Measurements from ENCODE around the gene ARHGAP4.

Gene ARHGAP4

DNA sequence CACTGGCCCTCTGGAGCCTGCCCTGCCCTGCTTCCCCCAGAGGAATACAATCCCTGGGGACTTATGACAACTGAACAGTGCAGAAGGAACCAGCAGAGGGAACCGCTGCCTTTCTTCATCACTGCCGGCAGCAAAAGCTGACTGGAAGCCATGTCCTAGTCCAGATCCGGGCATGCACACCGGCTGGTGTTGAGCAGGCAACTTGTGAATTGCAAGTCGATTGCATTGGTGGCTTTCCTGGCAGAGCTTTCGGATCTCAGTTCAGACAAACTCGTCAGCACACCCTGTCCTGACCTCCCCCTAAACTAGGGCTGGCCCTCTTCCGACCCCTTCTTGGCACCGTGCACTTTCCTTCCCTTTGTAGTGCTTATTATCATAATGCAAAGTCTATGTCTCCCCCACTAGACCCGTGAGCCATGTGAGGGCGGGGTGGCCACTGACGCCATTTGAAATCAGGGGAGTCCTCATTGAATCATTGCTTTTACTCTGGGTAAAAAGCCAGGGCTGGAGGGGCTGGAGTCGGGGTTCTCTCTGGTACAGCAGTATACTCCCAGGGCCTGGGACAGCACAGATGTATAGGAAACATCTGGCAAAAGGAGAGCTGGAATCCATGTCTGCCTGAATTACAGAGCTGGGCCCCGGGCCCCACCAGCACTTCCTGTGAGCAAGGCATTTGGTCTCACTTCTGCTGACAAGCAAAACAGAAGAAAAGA is 1.8 kb downstream of the ARHGAP4 start:
- DNase-seq = peak; percentile 33

DNA sequence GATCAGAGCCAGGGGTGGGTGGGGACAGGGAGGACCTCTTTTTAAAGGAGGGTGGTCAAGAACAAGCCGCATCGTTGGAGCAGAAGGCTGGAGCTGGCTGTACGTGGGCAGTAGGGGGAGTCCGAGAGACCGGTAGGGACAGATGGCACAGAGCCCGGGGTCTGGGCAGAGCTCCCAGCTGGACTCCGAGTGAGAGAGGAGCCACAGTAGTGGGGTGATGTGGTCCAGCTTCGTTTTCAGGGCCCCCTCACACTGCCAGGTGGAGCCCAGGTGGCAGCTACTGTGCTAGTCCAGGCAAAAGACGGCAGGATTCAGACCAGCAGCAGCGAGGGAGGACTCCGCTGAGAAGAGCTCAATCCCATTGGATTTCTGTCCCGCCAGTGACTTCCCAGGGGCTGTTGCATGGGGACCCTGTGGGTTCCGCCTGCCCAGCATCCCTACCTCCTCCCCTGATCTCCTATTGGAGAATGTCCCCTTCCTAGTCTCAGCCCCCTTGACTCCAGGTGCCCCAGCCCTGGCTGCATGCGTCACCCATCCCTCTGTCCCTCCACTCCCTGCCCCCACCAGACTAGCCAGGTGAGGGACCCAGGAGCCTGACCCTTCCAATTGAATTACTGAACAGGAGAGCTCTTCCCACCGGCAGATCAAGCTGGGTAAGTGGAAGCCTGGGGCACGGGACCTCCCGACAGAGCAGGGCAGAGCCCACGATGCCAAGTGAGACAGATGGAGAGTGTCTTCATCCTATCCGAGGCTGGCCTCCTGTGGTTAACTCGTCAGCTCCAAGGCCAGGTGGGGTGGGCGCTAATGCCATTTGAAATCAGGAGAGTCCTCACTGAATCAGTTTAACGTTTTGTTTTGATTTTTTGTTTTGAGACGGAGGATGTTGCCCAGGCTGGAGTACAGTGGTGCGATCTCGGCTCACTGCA is 2.9 kb downstream of the ARHGAP4 start:
- DNase-seq = no peak

DNA sequence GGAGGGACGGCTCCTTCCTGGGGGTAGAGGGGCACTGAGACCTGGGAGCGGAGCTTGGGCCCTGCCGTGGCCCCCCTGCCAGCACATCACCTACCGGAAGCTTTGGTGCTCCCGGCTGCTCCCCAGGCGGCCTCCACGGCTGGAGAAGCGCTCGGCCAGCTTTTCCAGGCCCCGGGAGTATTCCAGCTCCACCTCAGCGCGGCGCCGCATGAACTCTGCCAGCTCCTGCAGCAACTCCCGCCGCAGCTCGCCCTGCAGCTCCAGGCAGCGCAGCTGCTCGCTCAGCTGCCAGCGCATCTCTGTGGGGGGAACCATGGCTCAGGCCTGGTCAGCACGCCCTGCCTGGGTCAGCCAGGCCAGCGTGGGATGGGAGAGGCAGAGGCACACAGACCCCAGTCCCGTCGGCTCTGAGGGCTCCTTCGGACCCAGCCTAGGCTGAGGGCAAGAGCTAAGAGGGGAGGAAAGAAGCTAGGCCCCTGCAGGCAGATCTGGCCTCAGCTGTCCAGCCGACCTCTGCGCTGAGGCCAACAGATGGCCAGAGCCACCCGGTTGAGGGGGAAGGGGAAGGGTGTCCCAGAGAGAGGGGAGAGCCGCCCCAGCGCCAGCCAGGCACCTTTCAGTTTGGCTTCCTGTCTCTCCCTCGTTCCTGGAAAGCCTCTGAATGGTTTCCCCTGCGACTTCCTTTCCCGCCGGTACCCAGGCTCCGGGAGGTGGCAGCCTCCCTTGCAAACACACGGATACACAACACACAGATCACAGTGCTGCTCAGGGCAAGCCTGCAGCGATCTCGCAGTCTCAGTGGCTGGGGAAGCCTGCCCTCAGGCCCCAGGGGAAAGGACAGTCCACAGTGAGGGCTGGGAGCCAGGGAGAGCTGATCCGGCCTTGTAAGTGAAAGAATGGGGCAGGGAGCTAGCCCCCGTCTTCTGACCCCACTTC is 4.3 kb downstream of the ARHGAP4 start:
- no peak for DNase-seq

DNA sequence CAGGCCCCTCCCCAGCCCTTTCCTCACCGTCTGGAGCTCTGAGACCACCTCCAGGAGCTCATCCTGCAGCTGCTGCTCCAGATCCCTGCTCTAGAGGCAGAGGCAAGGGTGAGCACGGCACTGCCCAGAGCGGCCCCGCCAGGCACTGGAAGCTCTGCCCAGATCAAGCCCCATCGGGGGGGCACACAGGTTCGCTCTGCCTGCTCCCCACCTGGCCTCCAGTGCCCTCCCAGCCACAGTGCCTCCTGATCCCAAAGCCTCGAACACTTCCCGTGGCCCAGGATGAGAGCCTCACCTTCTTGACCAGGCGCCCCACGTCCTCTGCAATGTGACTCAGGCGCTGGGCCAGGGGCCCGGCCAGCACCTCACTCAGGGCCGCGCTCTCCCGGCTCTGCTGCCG is 5.0 kb downstream of the ARHGAP4 start:
- no peak for DNase-seq

DNA sequence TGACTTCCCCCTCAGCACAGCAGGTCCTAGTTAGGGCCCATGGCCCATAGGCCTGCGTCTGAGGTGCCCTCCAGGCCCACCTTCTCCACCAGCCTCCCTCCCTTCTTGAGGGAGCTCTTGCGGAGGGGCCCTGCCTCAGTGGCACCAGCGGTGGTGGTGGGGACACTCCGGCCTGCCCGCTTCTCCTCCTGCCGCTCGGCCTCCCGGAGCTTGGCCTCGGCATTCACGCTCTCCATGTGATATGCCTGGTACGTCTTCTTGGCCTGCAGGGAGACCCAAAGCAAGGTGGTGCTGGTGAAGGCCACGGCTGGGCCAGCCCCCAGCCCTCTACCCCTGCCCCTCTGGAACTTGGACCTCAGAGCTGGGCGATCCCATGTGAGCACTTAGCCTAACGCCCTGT is 5.5 kb downstream of the ARHGAP4 start:
- no peak for DNase-seq

DNA sequence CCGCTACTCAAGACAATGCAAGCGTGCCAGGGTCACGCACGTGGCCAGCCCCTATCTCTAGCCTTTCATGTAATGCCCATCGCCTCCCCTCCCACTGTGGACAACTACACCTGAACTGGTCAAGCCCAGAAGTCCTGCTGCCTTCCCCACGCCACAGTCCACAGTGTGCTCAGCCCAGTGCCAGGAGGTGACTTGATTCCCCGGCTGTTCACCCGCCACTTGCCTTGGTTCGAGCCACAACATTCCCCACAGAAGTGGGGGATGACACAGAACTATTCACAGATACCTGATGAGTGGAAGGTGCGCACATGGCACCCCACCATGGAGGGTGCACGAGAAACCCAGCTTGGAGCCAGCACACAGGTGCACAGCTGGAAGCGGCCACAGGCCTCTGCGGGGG is 6.8 kb downstream of the ARHGAP4 start:
- DNase-seq = no peak

DNA sequence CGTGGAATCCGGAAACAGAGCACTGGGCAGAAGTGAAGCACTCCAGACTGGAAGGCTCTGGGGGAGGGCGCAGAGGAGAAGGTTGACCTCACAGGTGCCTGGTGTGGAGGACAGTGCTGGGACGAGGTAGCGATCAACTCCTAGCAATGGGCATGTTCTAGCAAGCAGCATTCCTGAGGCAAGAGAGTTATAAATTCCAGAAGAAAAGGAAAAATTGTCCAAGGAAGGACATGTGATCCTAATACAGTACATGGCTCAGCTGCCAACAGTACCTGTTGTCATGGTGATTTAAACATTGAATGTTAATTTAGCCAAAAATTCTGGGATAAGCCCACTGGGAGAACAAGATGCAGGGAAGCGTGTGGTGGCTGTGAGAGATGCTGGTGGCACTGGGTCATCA is 8.2 kb downstream of the ARHGAP4 start:
- no peak for DNase-seq

DNA sequence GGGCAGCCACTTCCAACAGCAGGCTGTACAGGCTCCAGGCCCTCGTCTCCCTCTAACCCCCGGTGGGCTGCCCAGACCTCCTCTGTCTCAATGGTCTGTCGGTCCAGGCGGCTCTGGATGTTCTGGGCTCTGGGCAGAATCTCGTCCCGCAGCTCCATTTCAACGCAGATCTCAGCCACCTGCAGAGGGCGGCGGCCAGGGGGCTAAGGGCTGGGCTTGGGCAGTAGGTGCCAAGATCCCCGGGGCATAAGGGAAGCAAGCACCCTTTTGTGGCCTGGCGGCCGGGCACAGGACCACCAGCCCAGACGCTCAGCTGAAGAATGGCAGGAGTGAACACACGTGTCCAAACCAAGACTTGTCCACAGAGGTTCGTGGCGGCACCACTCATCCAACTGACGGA is 12.4 kb downstream of the ARHGAP4 start:
- no peak for DNase-seq

DNA sequence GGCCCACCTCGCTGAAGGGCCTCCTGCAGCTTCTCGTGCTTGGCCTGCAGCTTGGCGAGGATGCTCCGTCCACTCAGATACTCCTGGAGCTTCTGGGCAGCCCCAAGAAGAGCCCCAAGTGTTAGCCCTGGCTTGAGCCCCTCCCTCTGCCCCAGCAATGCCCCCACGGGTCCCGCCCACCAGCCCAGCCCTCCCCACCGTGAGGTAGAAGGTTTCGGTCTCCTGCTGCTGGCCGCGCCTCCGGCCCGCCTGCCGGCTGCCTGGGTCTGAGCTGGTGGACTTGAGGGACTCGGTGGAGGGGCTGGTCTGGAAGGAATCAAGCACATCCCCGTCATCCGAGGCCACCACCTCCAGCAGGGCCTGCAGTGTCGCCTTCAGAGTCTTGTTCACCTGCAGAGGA is 12.9 kb downstream of the ARHGAP4 start:
- no peak for DNase-seq

DNA sequence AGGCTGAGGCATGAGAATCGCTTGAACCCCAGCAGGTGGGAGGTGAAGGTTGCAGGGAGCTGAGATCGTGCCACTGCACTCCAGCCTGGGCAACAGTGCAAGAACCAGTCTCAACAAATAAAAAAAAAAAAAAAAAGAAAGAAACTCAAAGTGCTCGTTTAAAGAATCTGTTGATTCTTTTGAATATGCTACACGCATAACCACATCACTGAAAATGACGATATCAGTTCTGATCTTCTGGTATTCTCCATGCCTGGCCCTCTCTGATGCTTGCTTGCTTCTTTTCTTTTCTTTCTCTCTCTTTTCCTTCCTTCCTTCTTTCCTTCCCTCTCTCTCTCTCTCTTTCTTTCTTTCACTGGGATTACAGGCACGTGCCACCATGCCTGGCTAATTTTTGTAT is 14.3 kb downstream of the ARHGAP4 start:
- no peak for DNase-seq

DNA sequence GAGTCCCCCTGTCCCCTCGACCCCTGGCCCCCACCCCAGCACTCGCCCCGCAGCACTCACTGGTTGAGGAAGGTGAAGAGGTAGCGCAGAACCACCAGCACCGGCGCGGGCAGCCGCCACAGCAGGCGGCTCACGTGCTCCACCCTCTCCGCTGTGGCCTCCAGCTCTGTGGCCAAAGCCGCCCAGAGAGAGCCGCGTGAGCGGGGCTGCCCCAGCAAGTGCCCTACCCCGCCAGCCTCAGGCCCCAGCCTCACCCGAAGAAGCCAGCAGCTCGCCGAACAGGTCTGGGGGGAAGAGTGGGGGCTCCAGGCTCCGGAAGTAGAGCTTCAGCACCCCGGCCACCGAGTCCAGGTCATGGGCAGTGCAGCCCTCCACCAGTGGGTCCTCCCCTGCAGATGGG is 15.6 kb downstream of the ARHGAP4 start:
- no peak for DNase-seq

DNA sequence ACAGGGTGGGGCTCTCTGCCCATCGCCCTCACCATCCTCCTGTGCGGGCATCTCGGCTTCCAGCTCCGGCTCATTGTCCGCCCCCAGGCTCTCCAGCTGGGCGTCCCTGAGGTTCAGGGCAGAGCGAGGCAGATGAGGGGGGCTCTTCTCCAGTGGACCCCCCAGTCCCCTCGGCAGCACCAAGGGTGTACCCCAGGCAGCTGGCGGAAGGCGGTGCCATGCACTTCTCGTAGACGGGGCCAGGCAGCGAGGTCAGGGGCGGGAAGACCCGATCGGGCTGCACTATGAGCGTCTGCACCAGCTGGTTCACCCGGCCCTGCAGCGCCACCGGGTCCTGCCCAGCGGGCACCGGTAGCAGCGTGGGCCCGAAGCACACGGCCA is 16.1 kb downstream of the ARHGAP4 start:
- no peak for DNase-seq

DNA sequence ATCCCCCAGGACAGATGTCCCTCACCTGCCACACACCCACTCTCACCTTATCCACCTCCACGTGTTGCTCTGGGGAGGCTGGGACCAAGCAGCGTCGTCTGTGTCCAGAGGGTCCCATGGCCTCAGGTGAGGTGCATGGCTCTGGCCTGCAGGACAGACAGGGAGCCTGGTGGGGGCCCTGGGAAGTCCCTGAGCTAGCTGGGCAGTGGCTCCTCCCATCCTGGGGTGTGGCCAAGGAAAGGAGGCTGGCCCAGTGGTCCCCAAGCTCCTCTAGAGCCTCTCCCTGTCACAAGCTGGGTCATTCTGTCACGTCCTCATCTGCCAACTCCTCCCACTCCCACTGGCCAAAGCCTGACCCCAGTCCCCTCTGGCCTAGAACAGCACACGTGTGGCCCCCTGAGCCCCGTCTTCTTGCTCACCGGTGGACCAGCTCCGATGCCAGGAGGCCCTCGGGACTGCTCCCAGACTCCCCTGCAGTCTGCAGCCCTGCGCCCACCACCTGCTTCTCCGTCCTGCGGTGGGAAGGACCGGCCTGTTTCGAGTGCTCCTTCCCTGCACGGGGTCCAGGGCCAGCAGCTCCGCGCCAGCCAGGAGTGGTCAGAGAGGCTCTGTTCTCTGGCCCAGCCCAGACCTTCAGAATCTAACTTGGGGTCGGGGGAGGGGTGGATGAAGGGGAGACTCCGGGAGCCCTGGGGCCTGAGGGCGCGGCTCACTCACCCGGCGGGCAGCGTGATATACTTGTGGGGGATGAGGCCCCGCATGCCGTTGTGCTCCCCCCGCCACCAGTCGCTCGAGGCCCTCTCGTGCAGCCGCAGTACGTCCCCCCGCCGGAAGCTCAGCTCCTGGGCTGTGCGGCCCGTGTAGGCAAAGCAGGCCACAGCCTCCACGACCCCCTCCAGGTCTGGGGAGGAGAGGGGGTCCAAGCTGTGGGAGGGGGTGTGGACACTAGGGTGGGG is 16.8 kb downstream of the ARHGAP4 start:
- DNase-seq = no peak

DNA sequence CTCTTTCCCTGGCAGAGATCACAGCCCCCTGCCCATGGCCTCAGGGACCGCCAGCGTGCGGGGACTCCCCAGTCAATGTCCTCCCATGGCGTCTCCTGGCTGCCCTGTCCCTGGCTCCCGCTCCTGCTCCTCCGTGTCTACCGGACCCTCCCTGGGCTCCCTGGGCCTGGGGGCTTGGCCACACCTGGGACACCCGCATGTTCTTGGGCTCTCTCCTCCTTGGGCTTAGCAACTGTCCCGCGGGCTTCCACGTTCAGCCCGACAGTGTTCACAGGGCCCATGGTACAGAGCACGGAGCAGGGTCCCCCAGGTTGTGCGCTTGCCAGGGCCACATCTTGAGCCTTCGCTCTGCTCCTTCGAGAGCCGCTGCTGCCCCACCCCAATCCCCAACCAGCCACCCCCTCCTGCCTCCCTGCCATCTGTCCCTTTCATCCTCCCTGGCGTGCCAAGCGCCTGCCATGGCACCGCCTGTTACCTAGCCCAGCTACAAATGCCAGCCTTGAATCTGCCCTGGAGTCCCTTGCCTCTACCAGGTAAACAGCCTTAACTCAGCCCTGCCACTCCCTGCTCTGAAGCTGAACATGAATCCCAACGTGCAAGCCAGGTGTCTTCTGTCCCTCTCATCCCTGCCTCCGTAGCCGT is 17.7 kb downstream of the ARHGAP4 start:
- no peak for DNase-seq

DNA sequence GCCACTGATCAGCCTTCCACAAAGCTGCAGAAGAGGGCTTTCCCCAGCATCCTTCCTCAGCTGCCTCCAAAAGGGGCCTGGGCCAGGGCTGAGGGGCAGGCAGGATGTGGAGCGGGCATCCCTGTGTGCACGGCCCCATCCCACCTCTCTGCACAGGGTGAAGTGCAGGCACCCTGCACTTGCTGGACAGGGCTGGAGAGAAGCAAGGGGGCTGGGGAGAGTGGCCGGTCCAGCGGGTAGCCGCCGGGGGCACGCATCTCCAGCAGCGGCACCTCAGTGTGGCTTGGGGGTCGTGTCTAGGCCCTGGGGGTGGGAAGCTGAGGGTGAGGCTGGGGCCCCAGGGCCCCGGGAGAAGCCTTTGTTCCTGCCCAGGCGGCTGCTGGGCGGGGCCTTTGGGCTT is 18.6 kb downstream of the ARHGAP4 start:
- DNase-seq = no peak

DNA sequence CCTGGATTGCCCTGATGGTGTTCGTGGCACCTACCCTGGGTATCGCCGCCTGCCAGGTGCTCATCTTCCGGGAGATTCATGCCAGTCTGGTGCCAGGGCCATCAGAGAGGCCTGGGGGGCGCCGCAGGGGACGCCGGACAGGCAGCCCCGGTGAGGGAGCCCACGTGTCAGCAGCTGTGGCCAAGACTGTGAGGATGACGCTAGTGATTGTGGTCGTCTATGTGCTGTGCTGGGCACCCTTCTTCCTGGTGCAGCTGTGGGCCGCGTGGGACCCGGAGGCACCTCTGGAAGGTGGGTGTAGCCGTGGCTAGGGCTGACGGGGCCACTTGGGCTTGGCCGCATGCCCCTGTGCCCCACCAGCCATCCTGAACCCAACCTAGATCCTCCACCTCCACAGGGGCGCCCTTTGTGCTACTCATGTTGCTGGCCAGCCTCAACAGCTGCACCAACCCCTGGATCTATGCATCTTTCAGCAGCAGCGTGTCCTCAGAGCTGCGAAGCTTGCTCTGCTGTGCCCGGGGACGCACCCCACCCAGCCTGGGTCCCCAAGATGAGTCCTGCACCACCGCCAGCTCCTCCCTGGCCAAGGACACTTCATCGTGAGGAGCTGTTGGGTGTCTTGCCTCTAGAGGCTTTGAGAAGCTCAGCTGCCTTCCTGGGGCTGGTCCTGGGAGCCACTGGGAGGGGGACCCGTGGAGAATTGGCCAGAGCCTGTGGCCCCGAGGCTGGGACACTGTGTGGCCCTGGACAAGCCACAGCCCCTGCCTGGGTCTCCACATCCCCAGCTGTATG is 19.7 kb downstream of the ARHGAP4 start:
- DNase-seq = no peak

DNA sequence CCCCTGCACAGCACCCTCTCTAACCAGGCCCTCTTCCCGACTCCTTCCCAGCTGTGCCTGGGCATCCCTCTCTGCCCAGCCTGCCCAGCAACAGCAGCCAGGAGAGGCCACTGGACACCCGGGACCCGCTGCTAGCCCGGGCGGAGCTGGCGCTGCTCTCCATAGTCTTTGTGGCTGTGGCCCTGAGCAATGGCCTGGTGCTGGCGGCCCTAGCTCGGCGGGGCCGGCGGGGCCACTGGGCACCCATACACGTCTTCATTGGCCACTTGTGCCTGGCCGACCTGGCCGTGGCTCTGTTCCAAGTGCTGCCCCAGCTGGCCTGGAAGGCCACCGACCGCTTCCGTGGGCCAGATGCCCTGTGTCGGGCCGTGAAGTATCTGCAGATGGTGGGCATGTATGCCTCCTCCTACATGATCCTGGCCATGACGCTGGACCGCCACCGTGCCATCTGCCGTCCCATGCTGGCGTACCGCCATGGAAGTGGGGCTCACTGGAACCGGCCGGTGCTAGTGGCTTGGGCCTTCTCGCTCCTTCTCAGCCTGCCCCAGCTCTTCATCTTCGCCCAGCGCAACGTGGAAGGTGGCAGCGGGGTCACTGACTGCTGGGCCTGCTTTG is 20.5 kb downstream of the ARHGAP4 start:
- DNase-seq = no peak

DNA sequence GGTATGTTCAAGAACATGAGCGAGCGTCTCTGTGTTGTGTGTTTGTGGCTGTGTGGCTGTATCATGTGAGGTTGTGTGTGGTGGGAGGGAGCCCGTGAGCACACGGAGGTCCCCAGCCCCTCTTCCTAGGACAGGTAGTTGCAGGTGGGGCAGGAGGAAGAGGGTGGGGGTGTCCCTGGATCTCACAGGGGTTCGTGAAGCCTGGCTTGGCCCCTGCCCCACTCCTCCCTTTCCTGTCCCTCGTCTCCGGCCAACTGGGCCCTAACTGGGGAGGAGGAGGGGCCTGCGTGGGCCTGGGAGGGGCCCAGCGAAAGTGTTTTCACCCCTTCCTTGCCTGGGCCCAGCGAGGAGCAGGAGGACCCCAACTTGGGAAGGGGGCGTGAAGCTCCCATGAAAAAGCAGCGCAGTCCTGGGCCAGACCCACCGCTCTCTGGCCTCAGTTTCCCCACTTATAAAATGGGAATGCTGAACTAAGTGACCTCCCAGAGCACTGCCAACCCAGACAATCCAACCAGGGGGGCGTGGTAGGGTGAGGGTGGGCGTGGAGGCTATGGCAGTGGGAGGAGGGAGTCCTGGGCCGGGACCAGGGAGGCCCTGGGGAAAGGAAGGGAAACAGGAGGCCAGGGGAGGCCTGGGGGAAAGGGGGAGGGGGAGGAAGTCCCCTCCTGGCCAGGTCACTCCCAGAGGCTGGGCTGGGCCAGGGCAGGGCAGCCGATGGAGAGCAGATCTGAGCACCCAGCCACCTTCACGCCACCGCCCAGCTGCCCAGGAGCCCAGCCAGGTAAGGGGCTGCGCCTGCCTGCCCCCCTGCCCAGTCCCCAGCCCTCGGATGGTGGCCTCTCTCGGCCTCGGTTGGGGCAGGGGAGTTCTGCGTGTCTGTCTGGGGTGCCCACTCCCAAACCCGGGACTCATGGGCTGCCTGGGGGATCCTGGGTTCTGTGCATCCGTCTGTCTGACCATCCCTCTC is 21.8 kb downstream of the ARHGAP4 start, which contains the start of gene AVPR2:
AVPR2 (plus strand) TSS at position 683 of the 967 bp plus-strand sequence. CDS start 473 bp downstream, outside the sequence.
- no peak for DNase-seq

All from stimulated activated CD4-positive, alpha-beta T cell treated with anti-CD3 and anti-CD28 coated beads, Interleukin-4, amount 100 ng/mL, for 1 hour (primary cell).